ENCODE measurements around the gene HTR3E. TPM values are rescaled to one million over a fixed set of nuclear protein-coding genes. Genes with fewer than 3 reads are reported as not detected.

The HTR3E gene
- not detected in 2 replicates for total RNA-seq

GRCh38 chr3:184096811-184097383 is at the start of gene HTR3E:
HTR3E (plus strand) TSS chr3:184097064; CDS start chr3:184097530, 466 bp downstream.

GRCh38 chr3:184052767-184053166 is 44.1 kb upstream of the HTR3E start, which contains the start of gene HTR3C:
HTR3C (plus strand) TSS chr3:184053047; CDS start chr3:184053081, 34 bp downstream.

GRCh38 chr3:184135149-184135910 is 38.5 kb downstream of the HTR3E start, which contains the start of gene EIF2B5:
EIF2B5 (plus strand) TSS chr3:184135358; CDS start chr3:184135386, 28 bp downstream.

GRCh38 chr3:184154885-184155643 is 58.2 kb downstream of the HTR3E start, which contains the start of gene DVL3:
DVL3 (plus strand) TSS chr3:184155377; CDS start chr3:184155636, 259 bp downstream.

Other genes with a start within 250 kb of the HTR3E start
- 35.3 and 37.1 TPM in 2 replicates for gene PARL, start 212.2 kb upstream of the HTR3E start, total RNA-seq
- 16.4 and 20.7 TPM in 2 replicates for gene ABCC5, start 79.2 kb upstream of the HTR3E start, total RNA-seq
- gene HTR3D, start 65.3 kb upstream of the HTR3E start, total RNA-seq, result not detected in 2 replicates
- not detected in 2 replicates for gene HTR3C, start 44.0 kb upstream of the HTR3E start, total RNA-seq
- gene EIF2B5, start 38.3 kb downstream of the HTR3E start, total RNA-seq, result 39.6 and 41.7 TPM in 2 replicates
- gene DVL3, start 58.3 kb downstream of the HTR3E start, total RNA-seq, result 26.0 and 31.9 TPM in 2 replicates
- 476 and 505 TPM in 2 replicates for gene AP2M1, start 77.8 kb downstream of the HTR3E start, total RNA-seq
- gene ABCF3, start 89.1 kb downstream of the HTR3E start, total RNA-seq, result 46.4 and 47.9 TPM in 2 replicates
- under 0.01 TPM in 1 of 2 replicates, not detected in the other for gene VWA5B2, start 132.5 kb downstream of the HTR3E start, total RNA-seq
- 19.1 and 24.6 TPM in 2 replicates for gene ALG3, start 151.9 kb downstream of the HTR3E start, total RNA-seq
- 3.6 and 4.9 TPM in 2 replicates for gene EEF1AKMT4, start 152.6 kb downstream of the HTR3E start, total RNA-seq
- gene CAMK2N2, start 164.5 kb downstream of the HTR3E start, total RNA-seq, result 0.19 TPM in 1 of 2 replicates, not detected in the other
- not detected in 2 replicates for gene ECE2, start 179.0 kb downstream of the HTR3E start, total RNA-seq
- gene PSMD2, start 202.2 kb downstream of the HTR3E start, total RNA-seq, result 666 and 747 TPM in 2 replicates
- 359 and 457 TPM in 2 replicates for gene EIF4G1, start 217.5 kb downstream of the HTR3E start, total RNA-seq
- 21.1 and 42.1 TPM in 2 replicates for gene FAM131A, start 240.5 kb downstream of the HTR3E start, total RNA-seq